Measurements from ENCODE around the gene SLC16A12.

DNA sequence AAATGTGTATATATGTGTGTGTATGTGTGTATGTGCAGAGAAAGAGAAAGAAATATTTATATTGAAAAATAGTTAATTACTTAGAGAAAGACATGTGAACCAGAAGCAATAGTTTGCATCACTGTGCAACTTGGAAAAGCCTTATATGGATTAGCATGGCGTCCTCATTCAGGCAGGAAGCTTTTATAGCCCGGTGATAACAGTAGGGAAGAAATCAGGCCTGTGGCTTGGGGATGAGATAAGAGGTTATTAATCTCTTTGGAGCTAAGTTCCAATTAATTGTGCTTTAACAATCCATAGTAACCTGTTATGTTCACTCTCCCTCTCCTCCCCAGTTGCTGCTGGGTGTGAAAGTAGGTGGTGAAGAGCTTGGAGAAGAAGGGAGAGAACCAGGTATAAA lies 84.5 kb downstream of the SLC16A12 start:
- no peak for TF ChIP-seq EZH2 (IDR thresholded peaks at IDR 0.05; ENCODE audit: low read length, missing control alignments)
- TF ChIP-seq, protein P1, sequence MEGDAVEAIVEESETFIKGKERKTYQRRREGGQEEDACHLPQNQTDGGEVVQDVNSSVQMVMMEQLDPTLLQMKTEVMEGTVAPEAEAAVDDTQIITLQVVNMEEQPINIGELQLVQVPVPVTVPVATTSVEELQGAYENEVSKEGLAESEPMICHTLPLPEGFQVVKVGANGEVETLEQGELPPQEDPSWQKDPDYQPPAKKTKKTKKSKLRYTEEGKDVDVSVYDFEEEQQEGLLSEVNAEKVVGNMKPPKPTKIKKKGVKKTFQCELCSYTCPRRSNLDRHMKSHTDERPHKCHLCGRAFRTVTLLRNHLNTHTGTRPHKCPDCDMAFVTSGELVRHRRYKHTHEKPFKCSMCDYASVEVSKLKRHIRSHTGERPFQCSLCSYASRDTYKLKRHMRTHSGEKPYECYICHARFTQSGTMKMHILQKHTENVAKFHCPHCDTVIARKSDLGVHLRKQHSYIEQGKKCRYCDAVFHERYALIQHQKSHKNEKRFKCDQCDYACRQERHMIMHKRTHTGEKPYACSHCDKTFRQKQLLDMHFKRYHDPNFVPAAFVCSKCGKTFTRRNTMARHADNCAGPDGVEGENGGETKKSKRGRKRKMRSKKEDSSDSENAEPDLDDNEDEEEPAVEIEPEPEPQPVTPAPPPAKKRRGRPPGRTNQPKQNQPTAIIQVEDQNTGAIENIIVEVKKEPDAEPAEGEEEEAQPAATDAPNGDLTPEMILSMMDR (conservative IDR thresholded peaks at IDR 0.05 in 1 of 2, IDR thresholded peaks at IDR 0.05 in 1 of 2; ENCODE audit: low read depth in 1 of 2, low read length in 2 of 2): no peak
